ENCODE results near the gene TRPT1. TPM values are rescaled to one million over a fixed set of nuclear protein-coding genes. Genes with fewer than 3 reads are reported as not detected.

The TRPT1 gene
- total and polyA plus RNA-seq, 9 of the 15 experiments (the other 6 are each of a cell fraction or from before 2014, with no cell fraction given) = 4.6 to 41.7 (median 23.1) TPM

DNA sequence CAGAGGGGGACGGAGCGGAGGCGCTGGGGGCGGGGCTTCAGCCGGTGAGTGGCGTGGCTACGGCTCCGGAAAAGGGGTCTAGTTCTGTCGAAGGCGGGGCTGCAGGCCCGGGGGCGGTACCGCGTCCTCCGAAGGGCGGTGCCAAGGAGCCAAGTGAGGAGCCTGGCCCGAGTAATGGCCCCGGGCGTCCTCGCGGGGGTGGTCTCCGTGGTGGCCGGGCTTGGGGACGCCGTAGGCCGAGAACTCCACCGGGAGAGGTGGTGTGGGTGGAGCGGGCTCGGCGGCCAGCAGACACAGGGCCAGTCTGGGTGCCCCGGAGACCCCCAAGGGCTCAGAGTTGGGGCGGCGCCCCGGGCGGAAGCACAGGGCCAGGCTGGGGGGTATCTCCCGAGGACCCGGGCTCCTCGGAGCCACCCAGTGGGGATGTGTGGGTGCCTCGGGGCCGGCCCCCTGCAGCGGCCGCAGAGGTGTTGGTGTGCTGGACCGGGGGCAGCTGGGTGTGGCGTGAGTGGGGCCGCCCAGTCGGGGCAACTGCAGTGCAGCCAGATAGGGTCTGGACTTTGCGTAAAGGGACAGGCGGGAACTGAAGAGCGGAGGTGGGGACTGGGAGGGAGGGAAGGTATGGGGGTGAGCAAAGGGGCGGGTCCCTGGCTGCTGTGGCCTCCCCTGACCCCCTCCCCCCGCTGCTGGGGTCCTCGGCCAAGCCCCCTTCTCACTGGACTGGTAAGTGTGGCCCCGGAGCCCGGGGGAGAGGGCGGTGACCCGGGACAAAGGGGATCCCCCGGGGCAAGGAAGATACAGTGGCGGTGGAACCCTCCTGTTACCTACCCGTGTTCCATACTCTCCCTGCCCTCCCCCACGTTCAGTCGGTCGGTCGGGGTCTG is 15.7 kb upstream of the TRPT1 start (continued):
- TF ChIP-seq, protein P1, sequence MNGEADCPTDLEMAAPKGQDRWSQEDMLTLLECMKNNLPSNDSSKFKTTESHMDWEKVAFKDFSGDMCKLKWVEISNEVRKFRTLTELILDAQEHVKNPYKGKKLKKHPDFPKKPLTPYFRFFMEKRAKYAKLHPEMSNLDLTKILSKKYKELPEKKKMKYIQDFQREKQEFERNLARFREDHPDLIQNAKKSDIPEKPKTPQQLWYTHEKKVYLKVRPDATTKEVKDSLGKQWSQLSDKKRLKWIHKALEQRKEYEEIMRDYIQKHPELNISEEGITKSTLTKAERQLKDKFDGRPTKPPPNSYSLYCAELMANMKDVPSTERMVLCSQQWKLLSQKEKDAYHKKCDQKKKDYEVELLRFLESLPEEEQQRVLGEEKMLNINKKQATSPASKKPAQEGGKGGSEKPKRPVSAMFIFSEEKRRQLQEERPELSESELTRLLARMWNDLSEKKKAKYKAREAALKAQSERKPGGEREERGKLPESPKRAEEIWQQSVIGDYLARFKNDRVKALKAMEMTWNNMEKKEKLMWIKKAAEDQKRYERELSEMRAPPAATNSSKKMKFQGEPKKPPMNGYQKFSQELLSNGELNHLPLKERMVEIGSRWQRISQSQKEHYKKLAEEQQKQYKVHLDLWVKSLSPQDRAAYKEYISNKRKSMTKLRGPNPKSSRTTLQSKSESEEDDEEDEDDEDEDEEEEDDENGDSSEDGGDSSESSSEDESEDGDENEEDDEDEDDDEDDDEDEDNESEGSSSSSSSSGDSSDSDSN (IDR thresholded peaks at IDR 0.05; ENCODE audit: borderline replicate concordance in 1 of 2, low read depth in 2 of 2, low read length in 2 of 2) = no peak
- no peak for TF ChIP-seq NFIX (CRISPR knock-in tag; IDR thresholded peaks at IDR 0.05; ENCODE audit: low read depth)
- TF ChIP-seq EP400 (IDR thresholded peaks at IDR 0.05) = peak; percentile 71
- TF ChIP-seq ZNF431 (CRISPR knock-in tag; IDR thresholded peaks at IDR 0.05) = 0 out of 2 replicates have a peak, but pooled peaks have one; percentile 21
- TF ChIP-seq PHB (CRISPR knock-in tag; IDR thresholded peaks at IDR 0.05) = peak; percentile 36; the same call in 1 of the 2 replicates
- TF ChIP-seq CBX1 (IDR thresholded peaks at IDR 0.05; ENCODE audit: low read depth) = no peak; the same call in 1 of the 2 replicates
- no peak for TF ChIP-seq TAF15 (IDR thresholded peaks at IDR 0.05; ENCODE audit: low read depth, low read length)
- no peak for TF ChIP-seq ATF1 (CRISPR knock-in tag; IDR thresholded peaks at IDR 0.05)
- no peak; the same call in 1 of the 2 replicates for TF ChIP-seq ATF1 (tag; IDR thresholded peaks at IDR 0.05)
- TF ChIP-seq ELF4 (CRISPR knock-in tag; IDR thresholded peaks at IDR 0.05) = no peak
- no peak for TF ChIP-seq CEBPG (CRISPR knock-in tag; IDR thresholded peaks at IDR 0.05)
- no peak for TF ChIP-seq CEBPG (tag; conservative IDR thresholded peaks at IDR 0.05 in 1 of 2, IDR thresholded peaks at IDR 0.05 in 1 of 2)
- TF ChIP-seq ZNF707 (CRISPR knock-in tag; conservative IDR thresholded peaks at IDR 0.05) = no peak
- TF ChIP-seq ARHGAP35 (IDR thresholded peaks at IDR 0.05; ENCODE audit: partially characterized antibody) = no peak
- TF ChIP-seq U2AF2 (optimal IDR thresholded peaks at IDR 0.05; ENCODE audit: low read depth, low read length) = no peak
- TF ChIP-seq DMBX1 (CRISPR knock-in tag; IDR thresholded peaks at IDR 0.05; ENCODE audit: borderline replicate concordance) = no peak
- no peak for TF ChIP-seq CHD2 (IDR thresholded peaks at IDR 0.05; ENCODE audit: low read depth, low read length)
- TF ChIP-seq, protein P2, sequence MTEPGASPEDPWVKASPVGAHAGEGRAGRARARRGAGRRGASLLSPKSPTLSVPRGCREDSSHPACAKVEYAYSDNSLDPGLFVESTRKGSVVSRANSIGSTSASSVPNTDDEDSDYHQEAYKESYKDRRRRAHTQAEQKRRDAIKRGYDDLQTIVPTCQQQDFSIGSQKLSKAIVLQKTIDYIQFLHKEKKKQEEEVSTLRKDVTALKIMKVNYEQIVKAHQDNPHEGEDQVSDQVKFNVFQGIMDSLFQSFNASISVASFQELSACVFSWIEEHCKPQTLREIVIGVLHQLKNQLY (CRISPR knock-in tag; conservative IDR thresholded peaks at IDR 0.05) = no peak
- TF ChIP-seq, protein P3, sequence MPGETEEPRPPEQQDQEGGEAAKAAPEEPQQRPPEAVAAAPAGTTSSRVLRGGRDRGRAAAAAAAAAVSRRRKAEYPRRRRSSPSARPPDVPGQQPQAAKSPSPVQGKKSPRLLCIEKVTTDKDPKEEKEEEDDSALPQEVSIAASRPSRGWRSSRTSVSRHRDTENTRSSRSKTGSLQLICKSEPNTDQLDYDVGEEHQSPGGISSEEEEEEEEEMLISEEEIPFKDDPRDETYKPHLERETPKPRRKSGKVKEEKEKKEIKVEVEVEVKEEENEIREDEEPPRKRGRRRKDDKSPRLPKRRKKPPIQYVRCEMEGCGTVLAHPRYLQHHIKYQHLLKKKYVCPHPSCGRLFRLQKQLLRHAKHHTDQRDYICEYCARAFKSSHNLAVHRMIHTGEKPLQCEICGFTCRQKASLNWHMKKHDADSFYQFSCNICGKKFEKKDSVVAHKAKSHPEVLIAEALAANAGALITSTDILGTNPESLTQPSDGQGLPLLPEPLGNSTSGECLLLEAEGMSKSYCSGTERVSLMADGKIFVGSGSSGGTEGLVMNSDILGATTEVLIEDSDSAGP (CRISPR knock-in tag; IDR thresholded peaks at IDR 0.05) = no peak
- TF ChIP-seq OTX1 (CRISPR knock-in tag; IDR thresholded peaks at IDR 0.05) = no peak
- TF ChIP-seq IRF2 (CRISPR knock-in tag; IDR thresholded peaks at IDR 0.05) = no peak
- TF ChIP-seq GATA2 (CRISPR knock-in tag; IDR thresholded peaks at IDR 0.05) = no peak
- TF ChIP-seq EWSR1 (IDR thresholded peaks at IDR 0.05; ENCODE audit: borderline replicate concordance, low read depth, partially characterized antibody) = no peak
- TF ChIP-seq ZNF140 (CRISPR knock-in tag; IDR thresholded peaks at IDR 0.05) = no peak
- TF ChIP-seq RB1 (IDR thresholded peaks at IDR 0.05; ENCODE audit: low read depth) = peak; percentile 76
